ENCODE measurements around the gene MGST2.
A peak's percentile ranks its signal among the peaks of the same experiment; 100 is the strongest.

The MGST2 gene

DNA sequence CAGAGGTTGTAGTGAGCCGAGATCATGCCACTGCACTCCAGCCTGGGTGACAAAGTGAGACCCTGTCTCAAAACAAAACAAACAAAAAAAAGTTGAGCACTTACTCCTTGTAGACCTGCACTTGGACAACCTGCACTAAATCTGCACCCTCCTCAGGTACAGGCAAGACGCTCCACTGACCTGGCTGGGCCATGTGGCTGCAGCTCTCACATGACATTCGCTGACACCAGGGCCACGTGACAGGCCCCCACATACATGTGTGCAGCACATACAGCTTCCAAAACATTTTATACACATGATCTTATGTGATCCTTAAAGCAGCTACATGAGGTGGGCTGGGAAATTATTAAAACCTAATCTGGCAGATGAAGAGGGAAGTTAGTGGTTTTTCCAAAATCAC is 62.5 kb downstream of the MGST2 start:
- no peak for FAIRE-seq
- TF ChIP-seq POLR2AphosphoS5 (IDR thresholded peaks at IDR 0.05; ENCODE audit: low read depth, low read length) = no peak
- no peak for TF ChIP-seq TAF1 (IDR thresholded peaks at IDR 0.05; ENCODE audit: low read depth, low read length)
- no peak for DNase-seq (ENCODE audit: insufficient read length, low spot score)

DNA sequence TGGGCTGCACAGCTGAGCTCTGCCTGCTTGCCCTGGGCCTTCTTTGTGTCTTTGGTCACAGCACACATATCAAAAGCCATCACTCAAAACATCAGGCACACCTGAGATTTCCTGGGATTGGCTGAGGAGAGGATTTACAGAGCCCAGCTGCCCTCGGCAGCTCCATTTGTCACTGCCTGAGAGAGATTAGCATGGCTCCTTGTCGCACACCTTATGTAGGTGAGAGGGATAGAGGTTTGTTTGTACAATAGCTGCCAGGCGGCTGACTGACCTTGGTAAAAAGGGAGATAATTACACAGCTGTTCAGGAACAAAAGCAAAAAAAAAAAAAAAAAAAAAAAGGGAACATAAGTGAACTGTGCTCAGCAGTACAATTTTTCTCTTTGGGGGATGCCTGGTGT is 63.2 kb downstream of the MGST2 start:
- TF ChIP-seq POU2F2 (IDR thresholded peaks at IDR 0.05; ENCODE audit: low read depth, low read length) = no peak
- no peak for TF ChIP-seq POLR2A (IDR thresholded peaks at IDR 0.05; ENCODE audit: low read depth, low read length)
- no peak for TF ChIP-seq PAX5 (IDR thresholded peaks at IDR 0.05; ENCODE audit: insufficient read depth, low read length, severe bottlenecking)
- TF ChIP-seq SPI1 (IDR thresholded peaks at IDR 0.05; ENCODE audit: low read depth, low read length) = no peak
- no peak for TF ChIP-seq POLR2AphosphoS5 (IDR thresholded peaks at IDR 0.05; ENCODE audit: low read depth, low read length)
- TF ChIP-seq TAF1 (IDR thresholded peaks at IDR 0.05; ENCODE audit: low read depth, low read length) = no peak
- DNase-seq (ENCODE audit: insufficient read length, low spot score) (no peak), FAIRE-seq (no peak)

GRCh38 chr4:139732991-139733570 is 67.5 kb downstream of the MGST2 start:
- DNase-seq (ENCODE audit: insufficient read length, low spot score) (no peak), FAIRE-seq (no peak)
- no peak for TF ChIP-seq TAF1 (IDR thresholded peaks at IDR 0.05; ENCODE audit: low read depth, low read length)
- TF ChIP-seq PAX5 (IDR thresholded peaks at IDR 0.05; ENCODE audit: insufficient read depth, low read length, severe bottlenecking) = no peak
- no peak for TF ChIP-seq POLR2AphosphoS5 (IDR thresholded peaks at IDR 0.05; ENCODE audit: low read depth, low read length)
- TF ChIP-seq POLR2A (IDR thresholded peaks at IDR 0.05; ENCODE audit: low read depth, low read length) = no peak
- no peak for TF ChIP-seq POU2F2 (IDR thresholded peaks at IDR 0.05; ENCODE audit: low read depth, low read length)
- no peak for TF ChIP-seq SPI1 (IDR thresholded peaks at IDR 0.05; ENCODE audit: low read depth, low read length)

GRCh38 chr4:139734201-139734874 is 68.7 kb downstream of the MGST2 start:
- DNase-seq (ENCODE audit: insufficient read length, low spot score) = no peak
- FAIRE-seq = no peak
- TF ChIP-seq PAX5 (IDR thresholded peaks at IDR 0.05; ENCODE audit: insufficient read depth, low read length, severe bottlenecking) = no peak
- no peak for TF ChIP-seq POLR2AphosphoS5 (IDR thresholded peaks at IDR 0.05; ENCODE audit: low read depth, low read length)
- no peak for TF ChIP-seq POU2F2 (IDR thresholded peaks at IDR 0.05; ENCODE audit: low read depth, low read length)
- TF ChIP-seq POLR2A (IDR thresholded peaks at IDR 0.05; ENCODE audit: low read depth, low read length) = no peak
- no peak for TF ChIP-seq SPI1 (IDR thresholded peaks at IDR 0.05; ENCODE audit: low read depth, low read length)
- no peak for TF ChIP-seq TAF1 (IDR thresholded peaks at IDR 0.05; ENCODE audit: low read depth, low read length)

- DNase-seq (ENCODE audit: insufficient read length, low spot score) = peak; percentile 73
- FAIRE-seq = peak; percentile 88
- TF ChIP-seq PAX5 (IDR thresholded peaks at IDR 0.05; ENCODE audit: insufficient read depth, low read length, severe bottlenecking) (no peak), POU2F2 (IDR thresholded peaks at IDR 0.05; ENCODE audit: low read depth, low read length) (no peak), POLR2AphosphoS5 (IDR thresholded peaks at IDR 0.05; ENCODE audit: low read depth, low read length) (no peak)
These were observed 69.3 kb downstream of the MGST2 start for GRCh38 chr4:139734875-139735380.

DNA sequence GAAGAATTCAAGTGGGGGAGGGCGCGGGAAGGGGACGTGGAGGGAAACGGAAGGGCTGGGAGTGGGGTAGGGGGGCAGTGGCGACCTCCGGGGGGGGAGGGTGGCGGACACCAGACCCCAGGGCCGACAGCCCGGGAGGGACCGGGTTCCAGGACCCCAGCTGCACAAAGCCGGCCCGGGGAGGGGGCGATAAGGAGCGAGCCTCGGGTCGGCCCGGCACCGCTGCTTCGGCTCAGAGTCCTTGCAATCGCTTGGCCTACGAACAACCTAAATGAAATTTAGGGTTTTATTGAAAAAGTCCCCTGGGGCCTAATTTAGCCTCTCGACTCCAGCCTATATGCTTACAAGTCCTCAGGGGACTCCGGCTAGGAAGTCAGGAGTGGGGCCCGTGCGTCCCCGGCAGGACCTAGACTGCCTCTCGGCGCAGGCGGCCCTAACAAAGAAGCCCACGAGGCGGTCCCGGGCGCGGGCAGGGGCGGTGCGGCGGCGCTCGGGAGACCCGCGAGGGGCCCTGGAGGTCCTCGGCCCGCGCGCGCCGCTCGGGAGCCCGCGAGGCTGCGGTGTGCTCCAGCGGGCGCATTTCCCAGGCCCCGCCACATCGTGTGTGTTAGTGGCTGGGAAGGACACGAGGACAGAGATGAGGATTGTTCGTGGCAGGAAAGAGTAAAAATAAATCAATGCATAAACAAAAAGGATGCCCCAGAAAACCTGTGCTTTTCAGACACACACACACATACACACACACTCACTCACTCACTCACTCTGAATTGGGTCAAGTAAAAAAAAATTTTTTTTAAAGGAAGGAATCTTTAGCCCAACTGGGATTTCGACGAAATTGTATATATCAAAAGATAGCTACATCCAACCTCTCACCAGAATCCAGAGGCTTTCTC is 70.0 kb downstream of the MGST2 start:
- DNase-seq (ENCODE audit: insufficient read length, low spot score) (peak; percentile 39), FAIRE-seq (no peak)
- TF ChIP-seq POLR2AphosphoS5 (IDR thresholded peaks at IDR 0.05; ENCODE audit: low read depth, low read length) (no peak), TAF1 (IDR thresholded peaks at IDR 0.05; ENCODE audit: low read depth, low read length) (no peak), POLR2A (IDR thresholded peaks at IDR 0.05; ENCODE audit: low read depth, low read length) (no peak), PAX5 (IDR thresholded peaks at IDR 0.05; ENCODE audit: insufficient read depth, low read length, severe bottlenecking) (no peak)

- FAIRE-seq (no peak), DNase-seq (ENCODE audit: insufficient read length, low spot score) (no peak)
- TF ChIP-seq POU2F2 (IDR thresholded peaks at IDR 0.05; ENCODE audit: low read depth, low read length) = no peak
- TF ChIP-seq POLR2A (IDR thresholded peaks at IDR 0.05; ENCODE audit: low read depth, low read length) = no peak
- TF ChIP-seq SPI1 (IDR thresholded peaks at IDR 0.05; ENCODE audit: low read depth, low read length) = no peak
- TF ChIP-seq POLR2AphosphoS5 (IDR thresholded peaks at IDR 0.05; ENCODE audit: low read depth, low read length) = no peak
- no peak for TF ChIP-seq PAX5 (IDR thresholded peaks at IDR 0.05; ENCODE audit: insufficient read depth, low read length, severe bottlenecking)
- no peak for TF ChIP-seq TAF1 (IDR thresholded peaks at IDR 0.05; ENCODE audit: low read depth, low read length)
These were observed 70.6 kb downstream of the MGST2 start for GRCh38 chr4:139736274-139736660.

DNA sequence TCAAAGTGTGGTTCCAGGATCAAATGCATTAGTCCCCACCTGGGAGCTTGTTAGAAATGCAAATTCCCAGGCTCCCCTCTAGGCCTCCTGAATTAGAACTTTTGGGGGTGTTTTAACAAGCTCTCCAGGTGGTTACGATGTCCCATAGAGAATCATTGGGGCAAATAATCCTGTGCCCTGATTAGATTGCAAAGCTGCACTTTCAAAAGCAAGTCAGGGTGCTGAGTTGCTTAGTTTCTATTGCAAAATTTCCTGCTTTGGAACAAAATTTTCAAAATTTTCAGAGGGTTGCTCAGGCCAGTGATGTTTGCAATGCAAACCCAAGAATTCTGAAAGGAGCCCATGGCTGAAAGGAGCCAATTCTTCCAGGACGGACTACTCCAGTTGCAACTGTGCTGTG is 71.0 kb downstream of the MGST2 start:
- DNase-seq (ENCODE audit: insufficient read length, low spot score) (no peak), FAIRE-seq (no peak)
- TF ChIP-seq SPI1 (IDR thresholded peaks at IDR 0.05; ENCODE audit: low read depth, low read length) = no peak
- TF ChIP-seq POLR2AphosphoS5 (IDR thresholded peaks at IDR 0.05; ENCODE audit: low read depth, low read length) = no peak
- TF ChIP-seq POU2F2 (IDR thresholded peaks at IDR 0.05; ENCODE audit: low read depth, low read length) = no peak
- no peak for TF ChIP-seq PAX5 (IDR thresholded peaks at IDR 0.05; ENCODE audit: insufficient read depth, low read length, severe bottlenecking)
- TF ChIP-seq TAF1 (IDR thresholded peaks at IDR 0.05; ENCODE audit: low read depth, low read length) = no peak
- no peak for TF ChIP-seq POLR2A (IDR thresholded peaks at IDR 0.05; ENCODE audit: low read depth, low read length)

- no peak for FAIRE-seq
- DNase-seq (ENCODE audit: insufficient read length, low spot score) = no peak
- no peak for TF ChIP-seq SPI1 (IDR thresholded peaks at IDR 0.05; ENCODE audit: low read depth, low read length)
- no peak for TF ChIP-seq TAF1 (IDR thresholded peaks at IDR 0.05; ENCODE audit: low read depth, low read length)
- TF ChIP-seq POLR2AphosphoS5 (IDR thresholded peaks at IDR 0.05; ENCODE audit: low read depth, low read length) = no peak
- TF ChIP-seq POLR2A (IDR thresholded peaks at IDR 0.05; ENCODE audit: low read depth, low read length) = no peak
- TF ChIP-seq PAX5 (IDR thresholded peaks at IDR 0.05; ENCODE audit: insufficient read depth, low read length, severe bottlenecking) = no peak
- TF ChIP-seq POU2F2 (IDR thresholded peaks at IDR 0.05; ENCODE audit: low read depth, low read length) = no peak
These were observed 73.4 kb downstream of the MGST2 start for GRCh38 chr4:139738846-139739613.
